C4-2B (cell line): ENCODE results near the gene GATAD2A.

ENCODE experiments used
- ZFX ChIP-seq: fragments of 450-650 bp; IDR thresholded peaks from 2 replicates; pipeline ENCODE4 v1.6.1; 2017
- TF ChIP-seq, protein P1 (sequence below): fragments of 450-650 bp; conservative IDR thresholded peaks from 2 replicates; pipeline ENCODE4 v1.5.1; 2017; ENCODE audit warnings: mild to moderate bottlenecking

- TF ChIP-seq, protein P1, sequence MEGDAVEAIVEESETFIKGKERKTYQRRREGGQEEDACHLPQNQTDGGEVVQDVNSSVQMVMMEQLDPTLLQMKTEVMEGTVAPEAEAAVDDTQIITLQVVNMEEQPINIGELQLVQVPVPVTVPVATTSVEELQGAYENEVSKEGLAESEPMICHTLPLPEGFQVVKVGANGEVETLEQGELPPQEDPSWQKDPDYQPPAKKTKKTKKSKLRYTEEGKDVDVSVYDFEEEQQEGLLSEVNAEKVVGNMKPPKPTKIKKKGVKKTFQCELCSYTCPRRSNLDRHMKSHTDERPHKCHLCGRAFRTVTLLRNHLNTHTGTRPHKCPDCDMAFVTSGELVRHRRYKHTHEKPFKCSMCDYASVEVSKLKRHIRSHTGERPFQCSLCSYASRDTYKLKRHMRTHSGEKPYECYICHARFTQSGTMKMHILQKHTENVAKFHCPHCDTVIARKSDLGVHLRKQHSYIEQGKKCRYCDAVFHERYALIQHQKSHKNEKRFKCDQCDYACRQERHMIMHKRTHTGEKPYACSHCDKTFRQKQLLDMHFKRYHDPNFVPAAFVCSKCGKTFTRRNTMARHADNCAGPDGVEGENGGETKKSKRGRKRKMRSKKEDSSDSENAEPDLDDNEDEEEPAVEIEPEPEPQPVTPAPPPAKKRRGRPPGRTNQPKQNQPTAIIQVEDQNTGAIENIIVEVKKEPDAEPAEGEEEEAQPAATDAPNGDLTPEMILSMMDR, result no peak
- TF ChIP-seq ZFX, result no peak
Observed at GRCh38 chr19:19381007-19381926, 24.2 kb upstream of the GATAD2A start.
